ENCODE measurements around the gene TEAD1. TPM values are rescaled to one million over a fixed set of nuclear protein-coding genes. Genes with fewer than 3 reads are reported as not detected.

TEAD1 gene
- total RNA-seq, 2 experiments from 2014 or later = 0.11 TPM; not detected in 1

DNA sequence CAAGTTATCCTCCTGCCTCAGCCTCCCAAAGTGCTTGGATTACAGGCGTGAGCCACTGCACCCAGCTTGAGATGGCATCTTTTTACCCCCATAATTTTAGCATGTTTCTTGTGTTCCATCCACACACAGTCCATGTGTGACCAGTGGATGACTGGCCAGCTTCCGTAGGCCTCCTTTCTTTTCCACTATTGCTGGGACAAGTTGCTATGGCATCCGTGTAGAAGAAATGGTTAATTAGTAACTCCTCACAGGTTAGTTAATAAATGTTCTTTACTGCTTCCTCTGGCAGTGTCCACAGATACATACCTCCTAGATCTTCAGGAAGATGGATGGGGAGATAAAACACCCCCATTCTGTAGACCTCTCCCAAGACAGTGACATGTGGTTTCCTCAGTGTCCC, 180.6 kb downstream of the TEAD1 start:
- no peak overlapping the region for H3K27ac Mint-ChIP-seq
- Histone ChIP-seq H3K27me3 (ENCODE audit: control insufficient read depth in 1 of 2, insufficient read depth in 2 of 2, low read length in 2 of 2) (peaks cover 0 to 7% of the 10 kb centered on the region in 2 experiments), H3K36me3 (ENCODE audit: insufficient read depth, low read length) (no peaks in the 10 kb centered on the region), H3K4me3 (ENCODE audit: low read length) (no peak overlapping the region), H3K9me3 (ENCODE audit: control insufficient read depth in 1 of 2, insufficient read depth in 1 of 2, low read length in 2 of 2) (no peaks in the 10 kb centered on the region), H3K4me1 (ENCODE audit: insufficient read depth, low read length) (no peaks in the 10 kb centered on the region), H3K27ac (ENCODE audit: low read depth in 1 of 2, low read length in 2 of 2) (no peak overlapping the region)
- H3K9me3 Mint-ChIP-seq = no peaks in the 10 kb centered on the region
- DNase-seq (no peak), ATAC-seq (ENCODE audit: poor library complexity) (no peak)
- H3K27me3 Mint-ChIP-seq = peaks cover 17% of the 10 kb centered on the region
- intact Hi-C loops (cut with DNase I, micrococcal nuclease) = no loop called here
- no peak overlapping the region for H3K4me3 Mint-ChIP-seq
- no peaks in the 10 kb centered on the region for H3K4me1 Mint-ChIP-seq (ENCODE audit: low read depth)
- no peaks in the 10 kb centered on the region for H3K36me3 Mint-ChIP-seq (ENCODE audit: low read depth)
- TF ChIP-seq, protein P1, sequence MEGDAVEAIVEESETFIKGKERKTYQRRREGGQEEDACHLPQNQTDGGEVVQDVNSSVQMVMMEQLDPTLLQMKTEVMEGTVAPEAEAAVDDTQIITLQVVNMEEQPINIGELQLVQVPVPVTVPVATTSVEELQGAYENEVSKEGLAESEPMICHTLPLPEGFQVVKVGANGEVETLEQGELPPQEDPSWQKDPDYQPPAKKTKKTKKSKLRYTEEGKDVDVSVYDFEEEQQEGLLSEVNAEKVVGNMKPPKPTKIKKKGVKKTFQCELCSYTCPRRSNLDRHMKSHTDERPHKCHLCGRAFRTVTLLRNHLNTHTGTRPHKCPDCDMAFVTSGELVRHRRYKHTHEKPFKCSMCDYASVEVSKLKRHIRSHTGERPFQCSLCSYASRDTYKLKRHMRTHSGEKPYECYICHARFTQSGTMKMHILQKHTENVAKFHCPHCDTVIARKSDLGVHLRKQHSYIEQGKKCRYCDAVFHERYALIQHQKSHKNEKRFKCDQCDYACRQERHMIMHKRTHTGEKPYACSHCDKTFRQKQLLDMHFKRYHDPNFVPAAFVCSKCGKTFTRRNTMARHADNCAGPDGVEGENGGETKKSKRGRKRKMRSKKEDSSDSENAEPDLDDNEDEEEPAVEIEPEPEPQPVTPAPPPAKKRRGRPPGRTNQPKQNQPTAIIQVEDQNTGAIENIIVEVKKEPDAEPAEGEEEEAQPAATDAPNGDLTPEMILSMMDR (IDR thresholded peaks at IDR 0.05) = no peak
- POLR2A ChIA-PET = no interaction called here
- CTCF ChIA-PET = no interaction called here

DNA sequence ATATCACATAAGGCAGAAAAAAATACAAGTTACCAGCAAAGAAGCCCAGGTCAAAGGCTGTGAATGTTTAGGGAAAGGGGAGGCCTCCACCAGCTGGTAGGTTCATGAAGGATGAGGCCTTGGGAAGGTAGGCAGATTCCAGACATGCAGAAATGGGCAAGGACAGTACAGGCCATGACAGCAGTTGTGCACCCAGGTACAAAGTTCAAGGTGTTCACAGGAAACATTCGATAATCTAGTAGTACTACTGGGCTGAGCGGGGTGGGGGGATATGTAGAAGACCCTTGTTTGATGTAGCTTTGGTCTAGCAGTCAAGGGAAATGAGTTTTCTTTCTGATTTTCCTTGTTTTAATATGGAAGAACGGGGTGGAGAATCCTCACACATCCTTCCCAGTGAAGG, 182.1 kb downstream of the TEAD1 start:
- H3K4me1 Mint-ChIP-seq (ENCODE audit: low read depth) = no peaks in the 10 kb centered on the region
- ChIA-PET POLR2A (interaction anchor here (0.9 kb wide), 1 partner anchor 13 kb away, joined by 3 read pairs; no protein-coding TSS in a partner anchor), CTCF (no interaction called here)
- DNase-seq (no peak), ATAC-seq (ENCODE audit: poor library complexity) (no peak)
- H3K27ac ChIP-seq (ENCODE audit: low read depth in 1 of 2, low read length in 2 of 2) = no peak overlapping the region
- peaks cover 24% of the 10 kb centered on the region for H3K27me3 Mint-ChIP-seq
- no peaks in the 10 kb centered on the region for H3K9me3 ChIP-seq (ENCODE audit: control insufficient read depth in 1 of 2, insufficient read depth in 1 of 2, low read length in 2 of 2)
- no peak overlapping the region for H3K4me3 ChIP-seq (ENCODE audit: low read length)
- H3K36me3 Mint-ChIP-seq (ENCODE audit: low read depth) = no peaks in the 10 kb centered on the region
- H3K27me3 ChIP-seq (ENCODE audit: control insufficient read depth in 1 of 2, insufficient read depth in 2 of 2, low read length in 2 of 2) = peaks cover 0 to 2% of the 10 kb centered on the region in 2 experiments
- no peaks in the 10 kb centered on the region for H3K9me3 Mint-ChIP-seq
- H3K27ac Mint-ChIP-seq = no peak overlapping the region
- H3K36me3 ChIP-seq (ENCODE audit: insufficient read depth, low read length) = no peaks in the 10 kb centered on the region
- TF ChIP-seq, protein P1 (IDR thresholded peaks at IDR 0.05) = no peak
- H3K4me3 Mint-ChIP-seq = no peak overlapping the region
- no peaks in the 10 kb centered on the region for H3K4me1 ChIP-seq (ENCODE audit: insufficient read depth, low read length)
- intact Hi-C loops (cut with DNase I, micrococcal nuclease) = no loop called here

DNA sequence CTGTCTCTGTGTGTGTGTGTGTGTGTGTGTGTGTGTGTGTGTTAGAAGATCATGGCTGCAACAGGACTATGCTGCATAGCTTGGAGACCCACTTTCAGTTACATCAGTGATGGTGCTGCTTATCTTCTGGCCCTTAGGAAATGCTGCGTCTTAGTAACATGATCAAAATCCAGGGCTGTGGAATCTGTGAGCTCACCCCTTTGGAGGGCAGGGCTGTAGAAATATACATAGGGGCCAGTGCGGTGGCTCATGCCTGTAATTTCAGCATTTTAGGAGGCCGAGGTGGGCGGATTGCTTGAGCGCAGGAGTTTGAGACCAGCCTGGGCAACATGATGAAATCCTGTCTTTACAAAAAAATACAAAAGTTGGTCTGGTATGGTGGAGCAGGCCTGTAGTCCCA, 183.4 kb downstream of the TEAD1 start:
- H3K36me3 ChIP-seq (ENCODE audit: insufficient read depth, low read length) = no peaks in the 10 kb centered on the region
- no peaks in the 10 kb centered on the region for H3K9me3 ChIP-seq (ENCODE audit: control insufficient read depth in 1 of 2, insufficient read depth in 1 of 2, low read length in 2 of 2)
- H3K27ac ChIP-seq (ENCODE audit: low read depth in 1 of 2, low read length in 2 of 2) = no peak overlapping the region
- ATAC-seq (ENCODE audit: poor library complexity) (no peak), DNase-seq (no peak)
- ChIA-PET CTCF (interaction anchor here (0.6 to 0.9 kb wide), 2 partner anchors 343 to 527 kb away, joined by 3 read pairs; no protein-coding TSS in a partner anchor), POLR2A (interaction anchor here (0.6 to 0.9 kb wide), 2 partner anchors 14 to 467 kb away, joined by 3 read pairs; no protein-coding TSS in a partner anchor)
- H3K36me3 Mint-ChIP-seq (ENCODE audit: low read depth) = no peaks in the 10 kb centered on the region
- H3K4me1 ChIP-seq (ENCODE audit: insufficient read depth, low read length) = no peaks in the 10 kb centered on the region
- H3K27me3 Mint-ChIP-seq = peaks cover 21% of the 10 kb centered on the region
- H3K4me3 Mint-ChIP-seq = no peak overlapping the region
- TF ChIP-seq, protein P1 (IDR thresholded peaks at IDR 0.05) = no peak
- no peak overlapping the region for H3K27ac Mint-ChIP-seq
- no peaks in the 10 kb centered on the region for H3K9me3 Mint-ChIP-seq
- intact Hi-C loops (cut with DNase I, micrococcal nuclease) = no loop called here
- no peaks in the 10 kb centered on the region for H3K4me1 Mint-ChIP-seq (ENCODE audit: low read depth)
- peaks cover 3 to 4% of the 10 kb centered on the region in 2 experiments for H3K27me3 ChIP-seq (ENCODE audit: control insufficient read depth in 1 of 2, insufficient read depth in 2 of 2, low read length in 2 of 2)
- no peak overlapping the region for H3K4me3 ChIP-seq (ENCODE audit: low read length)
